Mesodermal cell (in vitro differentiated cells): ENCODE data around the gene TTC3.

Experiments
- H3K27ac ChIP-seq: 2 replicates; pipeline ENCODE4 v1.7.0; 2013; ENCODE audit warnings: mild to moderate bottlenecking, low read depth, low read length, moderate library complexity; ENCODE audit not compliant: severe bottlenecking
- H3K36me3 ChIP-seq: 2 replicates; pipeline ENCODE4 v1.7.1; 2013; ENCODE audit warnings: mild to moderate bottlenecking, low read length, moderate library complexity; ENCODE audit not compliant: control insufficient read depth, insufficient read depth
- H3K4me1 ChIP-seq: one replicate; pipeline ENCODE4 v1.7.1; 2013; ENCODE audit warnings: mild to moderate bottlenecking, low read length; ENCODE audit not compliant: insufficient read depth, control insufficient read depth, poor library complexity, severe bottlenecking
- H3K4me3 ChIP-seq: 2 replicates; pipeline ENCODE4 v1.7.0; 2013; ENCODE audit warnings: low read length, control low read depth, mild to moderate bottlenecking; ENCODE audit not compliant: insufficient read depth, poor library complexity, severe bottlenecking; ENCODE audit errors: extremely low read depth
- H3K9me3 ChIP-seq: 2 replicates; pipeline ENCODE4 v1.7.1; 2013; ENCODE audit warnings: mild to moderate bottlenecking, low read length, moderate library complexity; ENCODE audit not compliant: control insufficient read depth
- WGBS, 2 experiments: methylation state at CpG; one replicate each; pipeline ENCODE4 v1.1.5; 2013; ENCODE audit warnings: missing lambda C conversion rate in 2 of 2; ENCODE audit not compliant: insufficient coverage in 2 of 2; 5-methylcytosine and 5-hydroxymethylcytosine counted together

Gene TTC3

DNA sequence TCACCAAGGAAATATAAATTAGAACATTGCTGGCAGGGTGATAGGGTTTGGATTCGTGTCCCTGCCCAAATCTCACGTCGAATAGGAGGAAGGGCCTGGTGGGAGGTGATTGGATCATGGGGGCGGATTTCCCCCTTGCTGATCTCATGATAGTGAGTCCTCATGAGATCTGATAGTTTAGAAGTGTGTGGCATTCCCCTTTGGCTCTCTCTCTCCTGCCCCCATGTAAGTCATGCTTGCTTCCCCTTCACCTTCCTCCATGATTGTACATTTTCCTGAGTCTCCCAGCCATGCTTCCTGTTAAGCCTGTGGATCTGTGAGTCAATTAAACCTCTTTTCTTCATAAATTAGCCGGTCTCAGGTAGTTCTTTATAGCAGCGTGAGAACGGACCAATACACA is 133.4 kb downstream of the TTC3 start:
- Histone ChIP-seq H3K27ac (no peak overlapping the region), H3K4me3 (no peak overlapping the region), H3K4me1 (peaks cover 10% of the 10 kb centered on the region), H3K36me3 (peaks cover 22% of the 10 kb centered on the region), H3K9me3 (peaks cover 6% of the 10 kb centered on the region)
- 92 to 95% methylated on average over 3 to 4 of the region's 7 CpGs for WGBS, 2 experiments

DNA sequence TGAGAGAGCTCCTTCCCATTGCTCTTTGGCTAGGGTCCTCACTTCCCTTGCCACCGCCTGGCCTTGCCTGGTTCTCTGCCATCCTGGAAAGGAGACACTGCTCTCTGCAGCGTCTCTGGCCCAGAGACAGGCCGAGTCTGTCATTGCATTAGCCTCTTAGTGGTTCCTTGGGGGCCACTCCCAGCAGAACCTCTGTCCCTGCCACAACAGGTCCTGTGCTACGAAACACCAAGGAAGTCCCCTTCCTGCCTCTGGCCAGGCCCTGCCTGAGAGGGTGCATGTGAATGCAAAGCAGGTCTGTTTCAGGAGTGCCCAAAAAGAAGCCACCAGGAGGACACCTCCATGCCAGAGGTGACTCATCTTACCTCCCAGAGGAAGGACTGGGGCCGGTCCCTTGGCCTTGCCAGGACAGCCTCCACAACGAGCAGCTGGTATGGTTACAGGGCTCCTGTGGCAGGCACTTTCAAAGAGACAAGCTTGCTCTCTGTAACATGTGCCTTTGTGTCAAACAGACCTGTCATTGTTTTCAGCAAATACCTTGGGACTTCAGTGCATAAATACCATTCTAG is 134.5 kb downstream of the TTC3 start:
- H3K4me1 ChIP-seq = peaks cover 10% of the 10 kb centered on the region
- 81 to 87% methylated on average over 5 of the region's 6 CpGs for WGBS, 2 experiments
- H3K4me3 ChIP-seq = no peak overlapping the region
- H3K27ac ChIP-seq = peak overlapping the region; percentile 41
- H3K36me3 ChIP-seq = peaks cover 14% of the 10 kb centered on the region
- peaks cover 6% of the 10 kb centered on the region for H3K9me3 ChIP-seq

DNA sequence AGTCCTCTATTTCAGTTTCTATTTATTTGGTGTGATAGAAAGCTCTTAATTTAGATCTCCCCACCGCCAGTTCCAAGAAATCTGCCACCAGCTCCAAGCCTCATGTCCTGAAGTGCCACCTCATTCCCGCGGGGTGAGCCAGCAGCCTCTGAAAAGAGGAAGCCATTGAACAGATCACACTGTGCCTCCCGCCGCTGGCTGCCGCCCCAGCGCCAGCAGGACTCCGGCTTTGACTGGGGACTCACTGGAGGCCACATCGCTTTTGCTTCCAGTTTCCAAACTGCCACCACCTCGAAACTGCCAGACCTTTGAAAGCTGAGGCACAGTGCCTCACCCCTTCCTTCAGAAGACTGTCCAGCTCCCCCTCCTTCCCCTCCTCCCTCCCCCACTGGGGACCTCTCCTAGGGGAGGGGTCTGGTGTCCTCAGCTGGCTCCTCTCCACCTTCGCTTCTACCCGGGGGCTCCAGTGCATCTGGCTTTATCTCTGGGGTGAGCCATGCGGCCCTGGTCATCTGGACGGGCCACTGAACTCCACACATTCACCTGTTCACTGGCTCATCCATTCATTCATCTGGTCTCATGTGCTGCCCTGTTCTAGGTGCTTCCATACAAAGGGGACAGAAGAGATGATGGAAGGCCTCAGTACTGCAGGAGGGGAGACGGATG is 135.1 kb downstream of the TTC3 start:
- peaks cover 6% of the 10 kb centered on the region for H3K9me3 ChIP-seq
- H3K4me3 ChIP-seq = no peak overlapping the region
- peaks cover 7% of the 10 kb centered on the region for H3K36me3 ChIP-seq
- H3K4me1 ChIP-seq = peaks cover 10% of the 10 kb centered on the region
- peak overlapping the region; percentile 41 for H3K27ac ChIP-seq
- WGBS, 2 experiments = 69 to 70% methylated on average over 13 to 14 of the region's 15 CpGs

DNA sequence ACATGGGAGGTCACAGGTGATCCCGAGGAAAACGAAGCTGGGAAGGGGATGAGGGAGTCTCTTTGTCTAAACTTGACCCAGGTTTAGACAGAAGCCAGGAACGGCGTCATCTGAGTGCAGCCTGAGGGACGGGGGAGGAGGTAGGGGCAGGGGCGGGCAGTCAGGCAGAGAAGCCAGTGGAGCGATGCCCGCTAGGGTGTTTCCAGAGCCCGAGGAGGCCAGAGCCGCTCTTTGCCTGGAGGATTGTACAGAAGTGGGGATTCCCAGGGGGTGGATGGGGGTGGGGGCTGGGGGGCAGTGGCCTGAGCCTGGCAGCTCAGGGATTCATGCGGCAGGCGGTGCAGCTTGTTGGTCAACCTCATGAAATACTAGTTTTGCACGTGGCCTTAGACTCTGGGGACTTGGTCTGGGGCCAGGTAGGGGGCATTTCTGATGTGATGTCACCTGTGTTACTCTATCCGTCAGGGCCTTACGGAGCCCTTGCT is 135.7 kb downstream of the TTC3 start:
- peaks cover 10% of the 10 kb centered on the region for H3K4me1 ChIP-seq
- peaks cover 6% of the 10 kb centered on the region for H3K9me3 ChIP-seq
- H3K27ac ChIP-seq = no peak overlapping the region
- 91 to 96% methylated on average over 8 to 14 of the region's 15 CpGs for WGBS, 2 experiments
- no peak overlapping the region for H3K4me3 ChIP-seq
- peaks cover 3% of the 10 kb centered on the region for H3K36me3 ChIP-seq

DNA sequence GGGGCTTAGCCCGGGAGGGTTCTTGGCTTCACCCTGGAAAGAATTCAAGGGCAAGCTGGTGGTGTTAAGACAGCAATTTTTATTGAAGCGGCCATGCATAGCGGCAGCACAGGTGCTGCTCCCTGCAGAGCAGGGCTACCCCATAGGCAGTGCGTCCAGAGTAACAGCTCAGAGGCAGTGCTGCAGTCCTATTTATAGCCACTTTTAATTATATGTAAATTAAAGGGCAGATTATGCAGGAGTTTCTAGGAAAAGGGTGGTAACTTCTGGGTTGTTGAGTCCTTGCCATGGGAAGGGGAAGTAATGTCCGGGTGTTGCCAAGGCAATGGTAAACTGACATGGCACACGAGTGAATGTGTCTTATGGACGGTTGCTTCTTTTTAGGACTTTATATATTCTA is 137.1 kb downstream of the TTC3 start:
- peaks cover 10% of the 10 kb centered on the region for H3K4me1 ChIP-seq
- H3K4me3 ChIP-seq = no peak overlapping the region
- 97% methylated on average over 4 of the region's 7 CpGs; no CpG with 5 or more reads in 1 of the 2 experiments for WGBS, 2 experiments
- H3K9me3 ChIP-seq = peaks cover 6% of the 10 kb centered on the region
- H3K36me3 ChIP-seq = no peaks in the 10 kb centered on the region
- no peak overlapping the region for H3K27ac ChIP-seq

DNA sequence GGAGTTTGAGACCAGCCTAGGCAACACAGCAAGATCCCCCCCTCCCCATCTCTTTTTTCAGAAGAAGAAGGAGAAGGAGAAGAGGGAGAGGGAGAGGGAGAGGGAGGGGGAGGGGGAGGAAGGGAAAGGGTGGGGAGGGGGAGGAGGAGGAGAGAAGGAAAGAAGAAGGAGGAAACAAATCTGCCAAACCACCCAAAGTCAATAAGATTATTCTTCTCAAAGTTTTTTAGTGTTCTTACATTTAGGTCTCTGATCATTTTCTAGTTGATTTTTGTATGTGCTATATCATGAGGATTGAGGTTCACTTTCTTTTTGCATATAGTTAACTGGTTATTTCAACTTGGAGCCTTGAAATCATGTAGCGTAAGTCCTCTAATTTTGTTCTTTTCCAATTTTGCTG is 137.7 kb downstream of the TTC3 start:
- Histone ChIP-seq H3K27ac (no peak overlapping the region), H3K9me3 (peaks cover 6% of the 10 kb centered on the region), H3K4me1 (peaks cover 10% of the 10 kb centered on the region), H3K4me3 (no peak overlapping the region), H3K36me3 (no peaks in the 10 kb centered on the region)
- no CpG with 5 or more reads among the region's 1 CpG for WGBS, 2 experiments

DNA sequence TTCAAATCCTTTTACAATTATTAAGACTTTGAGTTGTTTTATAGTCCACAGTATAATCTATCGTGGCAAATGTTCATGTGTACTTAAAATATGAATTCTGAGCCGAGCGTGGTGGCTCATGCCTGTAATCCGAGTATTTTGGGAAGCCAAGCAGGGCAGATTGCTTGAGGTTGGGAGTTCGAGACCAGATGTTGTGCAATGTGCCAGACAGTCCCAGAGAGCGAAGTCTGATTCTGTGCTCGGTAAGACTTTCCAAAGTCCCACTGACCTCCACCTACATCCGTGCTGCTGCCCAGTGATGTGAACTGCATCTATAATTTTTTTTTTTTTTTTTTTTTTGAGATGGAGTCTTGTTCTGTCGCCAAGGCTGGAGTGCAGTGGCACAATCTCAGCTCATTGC is 141.9 kb downstream of the TTC3 start:
- H3K9me3 ChIP-seq = peaks cover 3% of the 10 kb centered on the region
- WGBS, 2 experiments = 91 to 100% methylated on average over 6 to 7 of the region's 9 CpGs
- no peak overlapping the region for H3K27ac ChIP-seq
- H3K4me1 ChIP-seq = no peaks in the 10 kb centered on the region
- H3K36me3 ChIP-seq = peaks cover 2% of the 10 kb centered on the region
- H3K4me3 ChIP-seq = no peak overlapping the region

DNA sequence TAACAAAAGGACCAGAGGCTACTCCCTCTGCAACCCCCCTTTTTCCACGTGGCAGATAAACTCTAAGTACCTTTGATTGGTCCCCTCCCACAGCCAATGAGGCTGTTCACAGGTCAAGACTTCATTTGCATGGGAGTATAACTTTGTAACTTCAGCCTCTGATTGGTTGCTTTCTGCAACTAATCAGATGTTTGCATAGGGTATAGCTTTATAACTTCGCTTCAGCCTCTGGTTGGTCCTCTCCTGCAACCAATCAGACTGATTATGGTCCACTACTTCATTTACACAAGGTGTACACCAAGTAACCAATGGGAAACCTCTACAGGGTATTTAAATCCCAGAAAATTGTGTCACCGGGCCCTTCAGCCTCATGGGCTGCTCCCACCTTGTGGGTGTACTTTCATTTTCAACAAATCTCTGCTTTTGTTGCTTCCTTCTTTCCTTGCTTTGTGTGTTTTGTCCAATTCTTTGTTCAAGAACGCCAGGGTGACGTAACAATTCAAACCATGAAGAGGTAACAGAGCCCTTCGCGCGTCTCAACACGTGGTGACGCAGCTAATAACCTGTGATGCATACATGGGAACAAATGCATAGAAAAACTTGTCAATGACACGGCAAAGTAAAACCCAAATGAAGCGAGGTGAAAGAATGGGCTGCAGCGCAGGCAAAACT is 146.8 kb downstream of the TTC3 start:
- H3K27ac ChIP-seq = no peak overlapping the region
- WGBS, 2 experiments = 93 to 94% methylated on average over 11 to 12 of the region's 13 CpGs
- H3K4me3 ChIP-seq = no peak overlapping the region
- peaks cover 5% of the 10 kb centered on the region for H3K9me3 ChIP-seq
- peaks cover 21% of the 10 kb centered on the region for H3K36me3 ChIP-seq
- no peaks in the 10 kb centered on the region for H3K4me1 ChIP-seq

DNA sequence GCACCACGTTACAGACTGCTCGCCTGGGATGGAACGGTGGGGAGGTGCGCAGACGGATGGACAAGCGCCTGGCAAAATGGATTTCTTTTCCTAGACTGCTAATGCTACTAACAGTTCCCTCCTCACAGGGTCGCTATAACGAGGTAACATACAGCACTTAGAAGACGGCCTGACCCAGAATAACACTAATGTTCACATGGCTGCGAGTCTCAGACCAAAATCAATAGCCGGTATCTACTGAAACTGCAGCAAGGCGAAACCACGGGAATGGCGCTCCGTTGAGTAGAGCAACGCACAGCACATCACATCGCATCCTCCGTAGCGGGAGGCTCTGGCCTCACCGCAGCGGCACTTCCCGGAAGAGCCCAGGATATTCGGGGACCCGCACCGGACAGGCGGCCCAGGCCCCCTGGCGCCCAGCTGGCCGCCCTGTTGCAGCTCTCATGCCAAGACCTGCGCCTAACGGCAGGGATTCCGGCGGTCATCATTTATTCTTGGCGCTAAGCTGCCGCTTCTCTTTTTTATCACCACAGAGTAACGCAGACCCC is 147.5 kb downstream of the TTC3 start:
- peaks cover 27% of the 10 kb centered on the region for H3K36me3 ChIP-seq
- no peak overlapping the region for H3K27ac ChIP-seq
- H3K9me3 ChIP-seq = peaks cover 5% of the 10 kb centered on the region
- H3K4me1 ChIP-seq = no peaks in the 10 kb centered on the region
- H3K4me3 ChIP-seq = peak overlapping the region; percentile 5
- WGBS, 2 experiments = 89 to 93% methylated on average over 33 to 35 of the region's 35 CpGs

DNA sequence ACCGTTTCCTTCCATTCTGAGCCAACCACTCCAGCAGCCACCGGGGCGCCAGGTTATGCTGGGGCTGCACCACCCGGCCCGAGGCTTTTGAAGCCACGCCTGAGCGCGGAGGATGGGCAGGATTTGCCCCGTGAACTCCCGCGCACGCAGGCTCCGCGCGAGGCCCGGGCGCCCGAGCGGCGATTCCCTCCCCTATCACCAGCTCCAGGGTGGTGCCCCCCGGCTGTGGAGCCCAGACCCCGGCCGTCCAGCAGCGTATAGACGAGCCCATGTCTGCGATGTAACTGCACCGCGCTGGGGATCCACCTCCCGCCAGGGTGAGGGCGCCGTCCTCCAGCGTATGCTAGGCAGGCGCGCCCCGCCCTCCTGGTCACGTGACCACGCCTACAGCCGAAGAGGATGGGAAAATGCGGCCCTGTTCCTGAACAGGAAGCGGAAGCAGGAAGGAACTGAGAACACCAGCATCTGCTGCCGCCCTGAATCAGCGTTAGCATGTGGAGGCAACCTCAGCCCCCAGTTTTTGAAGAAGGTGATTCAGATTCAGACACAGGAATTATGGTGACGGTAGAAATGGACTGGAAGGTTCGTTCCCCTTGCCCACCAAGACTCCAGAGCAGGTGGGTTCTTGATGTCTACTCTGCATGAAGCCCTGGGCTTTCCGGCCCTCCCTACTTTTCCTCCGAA is 148.1 kb downstream of the TTC3 start:
- H3K9me3 ChIP-seq = peaks cover 5% of the 10 kb centered on the region
- H3K36me3 ChIP-seq = peaks cover 33% of the 10 kb centered on the region
- no peak overlapping the region for H3K27ac ChIP-seq
- WGBS, 2 experiments = 87 to 89% methylated on average over 41 to 46 of the region's 46 CpGs
- H3K4me3 ChIP-seq = peak overlapping the region; percentile 5
- H3K4me1 ChIP-seq = no peaks in the 10 kb centered on the region
